Esophagus (tissue), 2 donors: Measurements from ENCODE around the gene MYL3. TPM values are rescaled to one million over a fixed set of nuclear protein-coding genes. Genes with fewer than 3 reads are reported as not detected.

ENCODE experiments used
- H3K27ac ChIP-seq, 2 donors: one replicate each; pipeline ENCODE4 v1.5.1; 2013; ENCODE audit warnings: low read depth in 2 of 2, mild to moderate bottlenecking in 2 of 2, inconsistent platforms in 1 of 2, low read length in 1 of 2, moderate library complexity in 1 of 2
- H3K27me3 ChIP-seq, 2 donors: one replicate each; pipeline ENCODE4 v1.6.1; 2013; ENCODE audit warnings: low read length in 2 of 2, control low read depth in 1 of 2, mild to moderate bottlenecking in 1 of 2; ENCODE audit not compliant: insufficient read depth in 2 of 2, control insufficient read depth in 1 of 2
- H3K36me3 ChIP-seq, 2 donors: one replicate each; pipeline ENCODE4 v1.6.1; 2013; ENCODE audit warnings: low read length in 1 of 2; ENCODE audit not compliant: control insufficient read depth in 2 of 2, insufficient read depth in 2 of 2
- H3K4me1 ChIP-seq, 2 donors: one replicate each; pipeline ENCODE4 v1.6.1; 2013; ENCODE audit warnings: low read length in 1 of 2; ENCODE audit not compliant: control insufficient read depth in 2 of 2, insufficient read depth in 2 of 2
- H3K4me3 ChIP-seq, 2 donors: one replicate each; pipeline ENCODE4 v1.5.1; 2013; ENCODE audit warnings: low read length in 2 of 2, mild to moderate bottlenecking in 2 of 2, low read depth in 1 of 2, moderate library complexity in 1 of 2
- H3K9me3 ChIP-seq, 2 donors: one replicate each; pipeline ENCODE4 v1.6.1; 2013; ENCODE audit warnings: mild to moderate bottlenecking in 2 of 2, low read depth in 1 of 2, low read length in 1 of 2, moderate library complexity in 1 of 2; ENCODE audit not compliant: control insufficient read depth in 2 of 2, insufficient read depth in 1 of 2
- WGBS, 2 donors: extraction: QIAGEN DNeasy Blood & Tissue Kit; methylation state at CpG; one replicate each; pipeline ENCODE4 v1.1.7; 2013; 5-methylcytosine and 5-hydroxymethylcytosine counted together
- polyA plus RNA-seq, 2 donors: library from polyadenylated mRNA; stranded (reverse); fragments of 200-250 nt; gene quantifications; one replicate each; pipeline ENCODE4 v1.2.3, GENCODE V29; 2013
- donor health status: healthy with polysubstance abuse.
- donor health status: Bipolar disorder and iron deficiency.

MYL3 gene
- polyA plus RNA-seq, 2 donors = 0.67 to 0.87 TPM

- Histone ChIP-seq H3K4me3 (no peak overlapping the region), H3K9me3 (no peaks in the 10 kb centered on the region), H3K27me3 (no peaks in the 10 kb centered on the region), H3K4me1 (peaks cover 2 to 5% of the 10 kb centered on the region in 2 donors), H3K36me3 (no peaks in the 10 kb centered on the region), H3K27ac (no peak overlapping the region)
- 95 to 97% methylated on average over 5 of the region's 5 CpGs for WGBS, 2 donors
Measured at GRCh38 chr3:46847744-46848143, 15.5 kb downstream of the MYL3 start.

- Histone ChIP-seq H3K9me3 (no peaks in the 10 kb centered on the region), H3K27ac (peak overlapping the region in 1 of 2 donors; percentile 59)
- 90 to 93% methylated on average over 9 of the region's 9 CpGs for WGBS, 2 donors
Measured at GRCh38 chr3:46846624-46847542, 16.4 kb downstream of the MYL3 start.

GRCh38 chr3:46845860-46846623, 17.2 kb downstream of the MYL3 start:
- Histone ChIP-seq H3K27ac (peak overlapping the region; percentile 14 to 66), H3K4me1 (peaks cover 2 to 5% of the 10 kb centered on the region in 2 donors), H3K36me3 (no peaks in the 10 kb centered on the region), H3K9me3 (peaks cover 0 to 2% of the 10 kb centered on the region in 2 donors), H3K27me3 (no peaks in the 10 kb centered on the region), H3K4me3 (peak overlapping the region; percentile 36 to 47)
- 2 to 3% methylated on average over 45 to 53 of the region's 53 CpGs for whole genome bisulfite sequencing, 2 donors

More at GRCh38 chr3:46846624-46847542, 16.4 kb downstream of the MYL3 start:
- peaks cover 2 to 5% of the 10 kb centered on the region in 2 donors for H3K4me1 ChIP-seq
- H3K4me3 ChIP-seq = no peak overlapping the region
- H3K36me3 ChIP-seq = no peaks in the 10 kb centered on the region
- no peaks in the 10 kb centered on the region for H3K27me3 ChIP-seq

- peak overlapping the region; percentile 14 to 66 for H3K27ac ChIP-seq
- no peaks in the 10 kb centered on the region for H3K36me3 ChIP-seq
- 2 to 8% methylated on average over 17 to 23 of the region's 23 CpGs for WGBS, 2 donors
- no peaks in the 10 kb centered on the region for H3K27me3 ChIP-seq
- peak overlapping the region; percentile 36 to 47 for H3K4me3 ChIP-seq
- peaks cover 0 to 2% of the 10 kb centered on the region in 2 donors for H3K9me3 ChIP-seq
- H3K4me1 ChIP-seq = peaks cover 2 to 5% of the 10 kb centered on the region in 2 donors
Measured at GRCh38 chr3:46845397-46845859, 17.8 kb downstream of the MYL3 start.

GRCh38 chr3:46844881-46845312, 18.3 kb downstream of the MYL3 start:
- Histone ChIP-seq H3K4me1 (peaks cover 2 to 5% of the 10 kb centered on the region in 2 donors), H3K4me3 (peak overlapping the region in 1 of 2 donors; percentile 47), H3K27ac (peak overlapping the region; percentile 14 to 37), H3K36me3 (no peaks in the 10 kb centered on the region), H3K27me3 (no peaks in the 10 kb centered on the region), H3K9me3 (peaks cover 0 to 2% of the 10 kb centered on the region in 2 donors)
- 32 to 42% methylated on average over 11 of the region's 11 CpGs for WGBS, 2 donors

GRCh38 chr3:46844397-46844796, 18.8 kb downstream of the MYL3 start:
- H3K27ac ChIP-seq = no peak overlapping the region
- no peaks in the 10 kb centered on the region for H3K27me3 ChIP-seq
- H3K4me3 ChIP-seq = no peak overlapping the region
- peaks cover 2 to 5% of the 10 kb centered on the region in 2 donors for H3K4me1 ChIP-seq
- peaks cover 0 to 2% of the 10 kb centered on the region in 2 donors for H3K9me3 ChIP-seq
- 84 to 87% methylated on average over 3 of the region's 3 CpGs for WGBS, 2 donors
- no peaks in the 10 kb centered on the region for H3K36me3 ChIP-seq

- 94 to 98% methylated on average over 3 of the region's 3 CpGs for WGBS, 2 donors
- H3K9me3 ChIP-seq = peaks cover 0 to 2% of the 10 kb centered on the region in 2 donors
- no peaks in the 10 kb centered on the region for H3K36me3 ChIP-seq
- H3K27me3 ChIP-seq = no peaks in the 10 kb centered on the region
- H3K27ac ChIP-seq = no peak overlapping the region
- H3K4me3 ChIP-seq = no peak overlapping the region
- H3K4me1 ChIP-seq = peaks cover 2 to 5% of the 10 kb centered on the region in 2 donors
Measured at GRCh38 chr3:46843508-46843907, 19.7 kb downstream of the MYL3 start.

GRCh38 chr3:46840491-46840890, 22.8 kb downstream of the MYL3 start:
- no peaks in the 10 kb centered on the region for H3K4me1 ChIP-seq
- no peak overlapping the region for H3K4me3 ChIP-seq
- no peaks in the 10 kb centered on the region for H3K36me3 ChIP-seq
- H3K27me3 ChIP-seq = no peaks in the 10 kb centered on the region
- 96% methylated on average over 1 of the region's 1 CpG for WGBS, 2 donors
- no peak overlapping the region for H3K27ac ChIP-seq
- H3K9me3 ChIP-seq = peaks cover 0 to 7% of the 10 kb centered on the region in 2 donors

GRCh38 chr3:46838301-46838700, 24.9 kb downstream of the MYL3 start:
- WGBS, 2 donors = 62 to 71% methylated on average over 2 of the region's 2 CpGs
- H3K4me3 ChIP-seq = no peak overlapping the region
- no peaks in the 10 kb centered on the region for H3K4me1 ChIP-seq
- H3K9me3 ChIP-seq = peaks cover 0 to 7% of the 10 kb centered on the region in 2 donors
- H3K27me3 ChIP-seq = no peaks in the 10 kb centered on the region
- no peaks in the 10 kb centered on the region for H3K36me3 ChIP-seq
- H3K27ac ChIP-seq = no peak overlapping the region
